ENCODE data around the gene CRIP2.

DNA sequence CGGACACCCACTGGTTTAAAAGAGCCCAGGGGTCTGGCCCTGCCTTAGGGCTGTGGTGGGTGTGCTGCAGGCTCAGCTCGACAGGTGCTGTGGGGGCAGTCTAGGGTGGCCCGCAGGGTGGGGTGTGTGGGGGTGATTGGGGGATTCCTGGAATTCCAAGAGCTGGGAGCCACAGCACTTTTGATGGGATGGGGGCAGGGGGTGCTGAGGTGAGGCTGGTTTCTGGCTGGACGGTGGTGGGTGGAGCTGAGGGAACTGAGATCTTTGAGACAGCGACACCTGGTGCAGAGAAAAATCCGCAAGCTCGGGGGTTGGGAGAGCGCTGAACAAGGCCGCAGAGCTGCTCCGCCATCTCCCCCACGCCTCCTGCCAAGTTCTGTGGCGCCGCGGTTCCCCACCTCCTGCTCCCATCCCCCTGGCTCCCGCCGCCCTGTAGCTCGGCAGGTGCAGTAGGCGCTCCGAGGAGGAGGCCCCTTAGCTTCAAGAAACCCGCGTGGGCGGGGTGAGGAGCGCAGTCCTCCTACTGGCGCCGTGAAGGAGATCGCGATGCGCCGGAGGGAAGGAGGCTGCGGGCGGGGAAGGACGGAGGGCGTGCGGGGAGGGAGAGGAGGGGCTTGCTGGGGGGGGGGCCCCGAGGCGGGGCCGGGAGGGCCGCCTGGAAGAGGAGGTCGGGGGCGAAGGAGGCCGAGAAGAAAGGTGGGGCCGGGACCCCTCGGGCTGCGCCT lies 15.1 kb downstream of the CRIP2 start:
- TF ChIP-seq, protein P1, sequence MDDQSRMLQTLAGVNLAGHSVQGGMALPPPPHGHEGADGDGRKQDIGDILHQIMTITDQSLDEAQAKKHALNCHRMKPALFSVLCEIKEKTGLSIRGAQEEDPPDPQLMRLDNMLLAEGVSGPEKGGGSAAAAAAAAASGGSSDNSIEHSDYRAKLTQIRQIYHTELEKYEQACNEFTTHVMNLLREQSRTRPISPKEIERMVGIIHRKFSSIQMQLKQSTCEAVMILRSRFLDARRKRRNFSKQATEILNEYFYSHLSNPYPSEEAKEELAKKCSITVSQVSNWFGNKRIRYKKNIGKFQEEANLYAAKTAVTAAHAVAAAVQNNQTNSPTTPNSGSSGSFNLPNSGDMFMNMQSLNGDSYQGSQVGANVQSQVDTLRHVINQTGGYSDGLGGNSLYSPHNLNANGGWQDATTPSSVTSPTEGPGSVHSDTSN (CRISPR knock-in tag; IDR thresholded peaks at IDR 0.05; ENCODE audit: borderline replicate concordance), result no peak
- TF ChIP-seq CHD4 (IDR thresholded peaks at IDR 0.05; ENCODE audit: borderline replicate concordance, low read length) (no peak), HNRNPK (IDR thresholded peaks at IDR 0.05; ENCODE audit: low read depth, low read length, poor library complexity, severe bottlenecking) (peak; percentile 72), KAT7 (CRISPR knock-in tag; IDR thresholded peaks at IDR 0.05; ENCODE audit: borderline replicate concordance) (no peak), IKZF1 (IDR thresholded peaks at IDR 0.05) (no peak), MXI1 (IDR thresholded peaks at IDR 0.05; ENCODE audit: borderline replicate concordance, low read depth, low read length) (peak; percentile 44; the same call in 1 of the 3 replicates), ZNF264 (CRISPR knock-in tag; IDR thresholded peaks at IDR 0.05) (no peak)
- TF ChIP-seq, protein P2, sequence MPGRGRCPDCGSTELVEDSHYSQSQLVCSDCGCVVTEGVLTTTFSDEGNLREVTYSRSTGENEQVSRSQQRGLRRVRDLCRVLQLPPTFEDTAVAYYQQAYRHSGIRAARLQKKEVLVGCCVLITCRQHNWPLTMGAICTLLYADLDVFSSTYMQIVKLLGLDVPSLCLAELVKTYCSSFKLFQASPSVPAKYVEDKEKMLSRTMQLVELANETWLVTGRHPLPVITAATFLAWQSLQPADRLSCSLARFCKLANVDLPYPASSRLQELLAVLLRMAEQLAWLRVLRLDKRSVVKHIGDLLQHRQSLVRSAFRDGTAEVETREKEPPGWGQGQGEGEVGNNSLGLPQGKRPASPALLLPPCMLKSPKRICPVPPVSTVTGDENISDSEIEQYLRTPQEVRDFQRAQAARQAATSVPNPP (CRISPR knock-in tag; IDR thresholded peaks at IDR 0.05), result no peak

Data from HepG2 (cell line).